A549 treated with AZD2906 at 1 μM for 4 hours (cell line): ENCODE measurements around the gene SWI5. TPM values are rescaled to one million over a fixed set of nuclear protein-coding genes. Genes with fewer than 3 reads are reported as not detected.

Source experiments
- total RNA-seq: library from RNA; stranded (reverse); fragments of 200-300 nt; extraction: Qiagen RNA extraction; gene quantifications from 5 replicates; pipeline ENCODE4 v1.2.3, GENCODE V29; 2022

Gene SWI5
- 36.5 to 45.8 TPM (median 43.0 TPM) in 5 replicates for total RNA-seq

DNA sequence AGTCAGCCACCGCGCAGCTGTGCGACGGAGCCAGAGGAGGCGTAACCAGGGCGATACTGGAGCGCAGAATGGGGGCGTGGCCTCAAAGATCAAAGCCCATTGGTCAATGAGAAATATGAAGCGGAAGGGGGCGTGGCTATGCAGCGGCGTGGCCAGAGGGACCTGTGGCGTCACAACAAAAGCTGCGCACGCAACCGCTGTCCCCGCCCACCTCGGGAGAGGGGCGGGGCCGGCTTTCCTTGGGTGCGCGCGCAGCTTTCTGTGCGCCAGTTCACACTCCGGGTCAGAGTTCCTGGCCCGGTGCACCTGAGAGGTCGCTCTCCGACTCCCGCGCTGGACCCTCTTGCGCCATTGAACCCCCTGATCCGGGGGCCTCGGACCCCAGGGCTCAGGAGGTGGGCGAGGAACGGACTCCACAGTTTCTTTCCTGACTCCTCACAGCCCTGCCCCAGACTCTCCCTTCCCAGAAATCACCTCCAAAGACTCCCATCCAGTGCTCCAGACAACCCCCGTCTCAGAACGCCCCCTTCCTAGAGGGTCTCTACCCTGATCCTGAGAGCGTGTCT lies at the start of gene SWI5:
Gene SWI5 (plus strand): TSS at position 269 of the 566 bp plus-strand sequence.

DNA sequence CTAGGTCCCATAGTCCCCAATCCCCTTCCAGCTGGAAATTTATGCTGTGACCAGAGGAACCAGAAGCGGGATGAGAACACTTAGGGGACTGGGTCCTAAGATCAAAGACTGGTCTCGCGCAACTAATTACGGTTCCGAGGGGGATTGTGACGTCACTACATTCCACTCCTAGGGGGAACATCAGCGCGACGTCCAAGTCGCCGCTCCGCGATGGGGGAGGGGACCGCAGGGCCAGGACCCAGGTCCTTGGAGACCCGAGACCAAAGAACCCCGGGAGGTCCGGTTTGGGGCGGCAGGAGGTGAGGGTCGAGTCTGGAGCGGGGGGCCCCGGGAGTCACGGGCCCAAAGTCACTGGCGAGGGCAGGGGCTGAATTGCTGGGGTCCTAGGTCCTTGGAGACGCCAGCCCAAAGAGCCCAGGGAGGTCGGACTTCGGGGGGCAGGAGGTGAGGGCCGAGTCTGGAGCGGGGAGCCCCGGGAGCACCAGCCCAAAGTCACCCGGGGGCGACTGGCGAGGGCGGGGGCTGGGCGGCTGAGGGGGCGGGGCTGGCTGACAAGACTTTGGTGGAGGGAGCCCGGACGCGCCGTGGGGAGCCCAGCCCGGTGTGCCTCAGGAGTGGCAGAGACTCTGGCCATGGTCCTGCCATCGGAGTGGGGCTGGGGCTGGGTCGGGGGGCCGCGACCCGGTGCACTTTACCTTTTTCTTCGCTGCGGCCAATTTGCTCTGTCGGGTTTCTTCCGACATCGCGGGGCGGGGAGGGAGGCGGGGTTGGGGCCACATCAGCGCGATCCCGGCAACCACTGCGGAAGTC lies 673 bp upstream of the SWI5 start, which contains the start of gene GOLGA2:
Gene GOLGA2 (minus strand): TSS at position 810 of the 810 bp plus-strand sequence. CDS start 31 bp downstream, at position 779.

DNA sequence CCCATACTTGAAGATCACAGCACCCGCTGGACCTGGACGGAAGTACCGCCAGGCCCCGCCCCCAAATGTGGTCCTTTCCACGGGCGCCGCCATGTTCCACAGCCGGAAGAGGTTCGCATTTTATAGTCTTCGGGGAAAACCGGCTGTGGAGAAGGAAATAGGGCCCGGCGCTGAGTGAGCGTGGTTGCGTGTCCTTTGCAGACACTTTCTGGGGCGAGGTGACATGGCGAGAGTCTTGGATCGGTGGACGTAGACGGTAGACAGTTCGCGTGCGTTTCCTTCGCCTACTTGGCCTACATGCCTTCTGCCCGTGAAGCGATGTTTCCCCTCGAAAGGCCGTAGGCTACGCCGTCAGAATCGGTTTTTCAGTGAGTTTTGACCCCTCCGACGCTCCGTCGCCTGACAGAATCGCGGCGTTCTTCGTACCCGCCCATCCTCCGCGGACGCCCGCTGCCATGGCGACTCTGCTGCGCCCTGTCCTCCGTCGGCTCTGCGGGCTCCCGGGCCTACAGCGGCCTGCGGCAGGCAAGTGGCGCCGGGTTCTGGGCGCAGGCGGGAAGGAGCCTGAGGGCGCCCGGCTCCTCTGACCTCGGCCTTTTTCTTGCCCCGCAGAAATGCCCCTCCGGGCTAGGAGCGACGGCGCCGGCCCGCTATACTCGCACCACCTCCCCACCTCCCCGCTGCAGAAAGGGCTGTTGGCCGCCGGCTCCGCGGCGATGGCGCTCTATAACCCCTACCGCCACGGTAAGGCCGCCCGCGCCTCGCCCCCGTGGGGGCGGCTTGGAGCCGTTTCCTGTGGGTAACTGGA lies 46.5 kb downstream of the SWI5 start, which contains the start of the genes COQ4 and TRUB2:
Gene COQ4 (plus strand): TSS at position 436 of the 808 bp plus-strand sequence. CDS start 20 bp downstream, at position 456.
Gene TRUB2 (minus strand): TSS at position 44 of the 808 bp plus-strand sequence. CDS start 39 bp downstream, at position 5.

Other genes with a start within 250 kb of the SWI5 start
- gene NAIF1, start 209.0 kb upstream of the SWI5 start, total RNA-seq: 4.8 to 8.0 TPM (median 7.0 TPM) in 5 replicates
- gene SLC25A25, start 208.0 kb upstream of the SWI5 start, total RNA-seq: 7.6 to 8.9 TPM (median 8.7 TPM) in 5 replicates
- 78.5 to 99.8 TPM (median 99.1 TPM) in 5 replicates for gene PTGES2, start 148.5 kb upstream of the SWI5 start, total RNA-seq
- gene LCN2, start 126.8 kb upstream of the SWI5 start, total RNA-seq: 3.3 to 6.9 TPM (median 3.6 TPM) in 5 replicates
- gene BBLN, start 116.0 kb upstream of the SWI5 start, total RNA-seq: 39.5 to 74.4 TPM (median 67.3 TPM) in 5 replicates
- gene CIZ1, start 84.7 kb upstream of the SWI5 start, total RNA-seq: 64.7 to 91.5 TPM (median 81.8 TPM) in 5 replicates
- gene DNM1, start 72.9 kb upstream of the SWI5 start, total RNA-seq: 78.9 to 89.5 TPM (median 83.5 TPM) in 5 replicates
- 43.1 to 47.7 TPM (median 46.4 TPM) in 5 replicates for gene GOLGA2, start 269 bp upstream of the SWI5 start, total RNA-seq
- 40.9 to 49.1 TPM (median 46.8 TPM) in 5 replicates for gene TRUB2, start 46.2 kb downstream of the SWI5 start, total RNA-seq
- 52.2 to 61.8 TPM (median 58.9 TPM) in 5 replicates for gene COQ4, start 46.6 kb downstream of the SWI5 start, total RNA-seq
- gene SLC27A4, start 64.3 kb downstream of the SWI5 start, total RNA-seq: 37.3 to 49.5 TPM (median 45.2 TPM) in 5 replicates
- 68.1 to 87.1 TPM (median 84.3 TPM) in 5 replicates for gene URM1, start 95.1 kb downstream of the SWI5 start, total RNA-seq
- gene CERCAM, start 144.6 kb downstream of the SWI5 start, total RNA-seq: 34.2 to 41.0 TPM (median 36.2 TPM) in 5 replicates
- 21.7 to 26.4 TPM (median 23.6 TPM) in 5 replicates for gene ODF2, start 179.7 kb downstream of the SWI5 start, total RNA-seq
- 26.5 to 29.0 TPM (median 28.3 TPM) in 5 replicates for gene GLE1, start 228.4 kb downstream of the SWI5 start, total RNA-seq